ENCODE results near the gene JCAD. TPM values are rescaled to one million over a fixed set of nuclear protein-coding genes. Genes with fewer than 3 reads are reported as not detected.
A peak's percentile ranks its signal among the peaks of the same experiment; 100 is the strongest.
"Not testable (repeated sequence)": the region's sequence is repeated elsewhere in the genome, so short reads cannot be mapped to it uniquely, and the experiment has no call there.

JCAD gene
- total RNA-seq, 4 donors from 2014 or later = 33.6 to 65.2 (median 53.3) TPM

GRCh38 chr10:30005116-30005515, 54.3 kb downstream of the JCAD start:
- TF ChIP-seq POLR2AphosphoS5 (IDR thresholded peaks at IDR 0.05) = peak in 1 of 2 donors; percentile 28
- intact Hi-C loops (cut with DNase I) = loop anchor here (10.0 kb wide), 2 partner anchors 240 to 270 kb away; no protein-coding TSS in a partner anchor
- Histone ChIP-seq H3K27ac (replicated peaks in 1 of 4) (peak overlapping the region in 1 of 4 donors; percentile 21), H3K4me1 (peaks cover 22 to 32% (median 27%) of the 10 kb centered on the region in 4 donors)
- H3K9me3 ChIP-seq; H3K36me3 ChIP-seq; DNase-seq (ENCODE audit: extremely low spot score); H3K4me3 ChIP-seq; H3K27me3 ChIP-seq: not testable (repeated sequence)
- 0% methylated on average over 1 of the region's 1 CpG for WGBS

- peak overlapping the region; percentile 72 to 84 (median 80) for H3K27ac ChIP-seq (replicated peaks in 1 of 4)
- no peak overlapping the region for H3K4me3 ChIP-seq
- peaks cover 26 to 52% (median 43%) of the 10 kb centered on the region in 4 donors for H3K4me1 ChIP-seq
- H3K36me3 ChIP-seq = no peaks in the 10 kb centered on the region
- WGBS = 40% methylated on average over 16 of the region's 16 CpGs
- intact Hi-C loops (cut with DNase I) = loop anchor here (10.0 kb wide), 2 partner anchors 242 to 268 kb away; no protein-coding TSS in a partner anchor
- no peak for DNase-seq (ENCODE audit: extremely low spot score)
- no peaks in the 10 kb centered on the region for H3K9me3 ChIP-seq
- H3K27me3 ChIP-seq = no peaks in the 10 kb centered on the region
- peak; percentile 51 to 59 for TF ChIP-seq POLR2AphosphoS5 (IDR thresholded peaks at IDR 0.05)
- TF ChIP-seq EP300 (IDR thresholded peaks at IDR 0.05) = no peak
- TF ChIP-seq, protein P1, sequence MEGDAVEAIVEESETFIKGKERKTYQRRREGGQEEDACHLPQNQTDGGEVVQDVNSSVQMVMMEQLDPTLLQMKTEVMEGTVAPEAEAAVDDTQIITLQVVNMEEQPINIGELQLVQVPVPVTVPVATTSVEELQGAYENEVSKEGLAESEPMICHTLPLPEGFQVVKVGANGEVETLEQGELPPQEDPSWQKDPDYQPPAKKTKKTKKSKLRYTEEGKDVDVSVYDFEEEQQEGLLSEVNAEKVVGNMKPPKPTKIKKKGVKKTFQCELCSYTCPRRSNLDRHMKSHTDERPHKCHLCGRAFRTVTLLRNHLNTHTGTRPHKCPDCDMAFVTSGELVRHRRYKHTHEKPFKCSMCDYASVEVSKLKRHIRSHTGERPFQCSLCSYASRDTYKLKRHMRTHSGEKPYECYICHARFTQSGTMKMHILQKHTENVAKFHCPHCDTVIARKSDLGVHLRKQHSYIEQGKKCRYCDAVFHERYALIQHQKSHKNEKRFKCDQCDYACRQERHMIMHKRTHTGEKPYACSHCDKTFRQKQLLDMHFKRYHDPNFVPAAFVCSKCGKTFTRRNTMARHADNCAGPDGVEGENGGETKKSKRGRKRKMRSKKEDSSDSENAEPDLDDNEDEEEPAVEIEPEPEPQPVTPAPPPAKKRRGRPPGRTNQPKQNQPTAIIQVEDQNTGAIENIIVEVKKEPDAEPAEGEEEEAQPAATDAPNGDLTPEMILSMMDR (IDR thresholded peaks at IDR 0.05) = peak; percentile 77 to 89 (median 85)
These were observed 56.7 kb downstream of the JCAD start for GRCh38 chr10:30002426-30003266.

DNA sequence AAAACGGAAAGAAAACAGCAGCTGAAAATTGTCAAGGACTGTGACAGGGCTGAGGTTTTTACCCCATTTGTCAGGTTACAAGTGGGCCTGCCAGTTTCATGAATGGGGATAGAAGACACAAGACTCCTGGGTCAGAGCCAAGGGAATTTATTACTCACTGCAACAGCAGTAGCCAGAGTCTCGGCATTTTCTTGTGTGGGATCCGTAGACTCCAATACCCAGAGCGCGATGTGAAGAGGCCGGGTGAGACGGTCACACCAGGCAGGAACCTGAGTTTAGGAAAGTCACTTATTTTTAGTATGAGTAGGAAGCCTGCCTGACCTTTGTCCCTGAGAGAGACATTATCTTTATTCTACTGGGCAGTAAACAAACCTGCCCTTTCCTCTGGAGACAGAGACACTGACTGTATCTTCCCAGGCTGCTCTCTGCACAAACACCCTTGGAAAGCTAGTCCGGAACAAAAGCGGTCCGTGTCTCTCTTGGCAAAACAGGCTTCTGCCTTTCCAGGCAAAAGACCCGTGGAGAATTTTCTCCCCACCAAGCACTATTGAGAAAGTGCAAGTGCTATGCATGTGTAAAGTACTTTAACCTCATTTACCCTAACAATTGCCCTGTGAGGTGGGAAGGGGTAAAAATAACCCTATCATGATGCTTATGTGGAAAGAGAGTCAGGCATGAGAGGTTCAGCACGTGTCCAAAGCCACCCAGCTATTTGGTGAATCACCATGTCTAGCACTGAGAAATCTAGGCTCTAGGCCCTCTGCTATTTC, 58.4 kb downstream of the JCAD start:
- peak; percentile 95 for DNase-seq (ENCODE audit: extremely low spot score)
- whole genome bisulfite sequencing = 43% methylated on average over 12 of the region's 12 CpGs
- Histone ChIP-seq H3K9me3 (no peaks in the 10 kb centered on the region), H3K4me3 (peak overlapping the region in 2 of 4 donors; percentile 5 to 12), H3K27me3 (no peaks in the 10 kb centered on the region), H3K4me1 (peaks cover 26 to 60% (median 47%) of the 10 kb centered on the region in 4 donors), H3K27ac (replicated peaks in 1 of 4) (peak overlapping the region; percentile 72 to 84 (median 80)), H3K36me3 (no peaks in the 10 kb centered on the region)
- TF ChIP-seq POLR2AphosphoS5 (IDR thresholded peaks at IDR 0.05) (peak; percentile 78 to 89), POLR2A (IDR thresholded peaks at IDR 0.05; ENCODE audit: low read depth) (peak; percentile 5), EP300 (IDR thresholded peaks at IDR 0.05) (no peak)
- TF ChIP-seq, protein P1 (IDR thresholded peaks at IDR 0.05) = no peak
- intact Hi-C loops (cut with DNase I) = loop anchor here (10.0 kb wide), 2 partner anchors 244 to 266 kb away; no protein-coding TSS in a partner anchor

DNA sequence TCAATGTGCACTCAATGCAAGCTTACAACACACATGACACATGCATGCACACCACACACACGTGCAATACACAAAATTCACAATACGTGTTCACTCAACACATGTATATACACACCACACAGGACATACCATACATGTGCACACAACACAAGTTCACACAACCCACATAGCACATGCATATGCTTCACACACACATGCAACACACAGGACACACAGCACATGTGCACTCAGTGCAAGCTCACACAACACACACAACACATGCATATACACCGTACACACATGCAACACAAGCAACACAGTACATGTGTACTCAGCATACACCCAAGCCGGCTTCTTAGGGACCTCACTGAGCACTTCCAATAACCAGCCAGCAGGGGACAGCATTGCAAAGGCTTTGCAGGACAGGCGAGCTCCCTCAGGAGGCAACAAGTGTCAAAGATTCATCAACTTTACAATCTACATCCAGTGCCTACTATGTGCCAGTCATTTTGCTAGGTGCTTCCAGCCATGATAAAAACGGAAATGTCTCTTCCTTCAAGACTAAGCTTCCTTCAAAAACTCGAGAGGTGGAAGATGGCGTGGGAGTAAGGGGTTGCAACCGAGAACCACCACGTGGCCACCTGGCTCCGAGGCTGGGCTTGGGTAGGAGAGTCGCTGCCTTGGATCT, 61.1 kb downstream of the JCAD start:
- Histone ChIP-seq H3K4me1 (peaks cover 26 to 79% (median 68%) of the 10 kb centered on the region in 4 donors), H3K27me3 (no peaks in the 10 kb centered on the region), H3K9me3 (no peaks in the 10 kb centered on the region), H3K36me3 (no peaks in the 10 kb centered on the region), H3K4me3 (no peak overlapping the region), H3K27ac (replicated peaks in 1 of 4) (no peak overlapping the region)
- 23% methylated on average over 8 of the region's 12 CpGs for WGBS
- intact Hi-C loops (cut with DNase I) = loop anchor here (10.0 kb wide), 1 partner anchor 133 kb away; no protein-coding TSS in a partner anchor
- TF ChIP-seq, protein P1 (IDR thresholded peaks at IDR 0.05) = peak; percentile 95 to 98 (median 96)
- TF ChIP-seq POLR2AphosphoS5 (IDR thresholded peaks at IDR 0.05) = peak in 1 of 2 donors; percentile 54
- TF ChIP-seq POLR2A (IDR thresholded peaks at IDR 0.05; ENCODE audit: low read depth) = no peak
- DNase-seq (ENCODE audit: extremely low spot score) = no peak

Measured in esophagus muscularis mucosa (tissue), 4 donors.